Measurements from ENCODE around the gene ARHGAP21. TPM values are rescaled to one million over a fixed set of nuclear protein-coding genes. Genes with fewer than 3 reads are reported as not detected.
A peak's percentile ranks its signal among the peaks of the same experiment; 100 is the strongest.

The ARHGAP21 gene
- total and polyA plus RNA-seq, 4 donors, result 25.5 to 140 (median 66.8) TPM

DNA sequence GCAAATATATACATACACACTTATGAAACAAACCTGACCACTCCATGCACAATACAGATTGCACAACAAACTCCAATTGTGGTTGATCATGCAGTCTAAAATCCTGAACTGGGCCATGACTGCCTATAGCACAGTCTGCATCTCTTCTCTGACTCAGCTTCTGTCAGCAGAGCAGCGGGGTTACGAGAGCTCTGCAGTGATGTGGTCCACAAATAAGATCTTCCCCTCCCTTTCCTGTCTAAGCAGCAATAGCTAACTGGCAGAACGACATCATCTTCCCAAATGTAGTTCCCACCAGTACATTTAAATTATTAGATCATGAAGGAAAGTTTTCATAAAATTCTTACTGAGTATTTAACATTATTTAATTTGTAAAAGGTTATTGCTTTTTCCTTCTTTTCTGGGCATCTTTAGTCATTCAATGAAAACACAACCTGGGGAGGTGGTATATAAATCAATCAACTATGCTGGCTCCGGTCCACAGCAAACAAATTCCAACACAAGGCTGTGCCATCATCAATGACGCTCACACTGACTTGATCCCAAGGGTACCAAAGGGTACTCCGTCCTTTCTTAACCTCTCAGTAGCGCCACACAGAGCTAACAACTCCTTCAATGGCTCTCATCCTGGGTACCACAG, 17.1 kb downstream of the ARHGAP21 start:
- Histone ChIP-seq H3K4me3 (ENCODE audit: low read length in 2 of 2) (no peak overlapping the region), H3K27ac (ENCODE audit: low read depth in 1 of 2, low read length in 2 of 2) (no peak overlapping the region), H3K27me3 (ENCODE audit: control insufficient read depth in 1 of 2, insufficient read depth in 2 of 2, low read length in 1 of 2) (no peaks in the 10 kb centered on the region), H3K4me1 (ENCODE audit: control insufficient read depth in 1 of 2, insufficient read depth in 2 of 2, low read length in 2 of 2) (peaks cover 4 to 5% of the 10 kb centered on the region in 2 donors), H3K36me3 (ENCODE audit: control insufficient read depth in 1 of 2, insufficient read depth in 2 of 2, low read length in 1 of 2) (no peaks in the 10 kb centered on the region), H3K9me3 (ENCODE audit: control insufficient read depth, low read length) (no peaks in the 10 kb centered on the region)
- peak in 1 of 2 donors; percentile 61 for DNase-seq
- 18 to 25% methylated on average over 7 of the region's 7 CpGs for WGBS, 2 donors
- intact Hi-C loops (cut with DNase I), result no loop called here
- peak; percentile 73 for ATAC-seq (ENCODE audit: low FRiP score)

DNA sequence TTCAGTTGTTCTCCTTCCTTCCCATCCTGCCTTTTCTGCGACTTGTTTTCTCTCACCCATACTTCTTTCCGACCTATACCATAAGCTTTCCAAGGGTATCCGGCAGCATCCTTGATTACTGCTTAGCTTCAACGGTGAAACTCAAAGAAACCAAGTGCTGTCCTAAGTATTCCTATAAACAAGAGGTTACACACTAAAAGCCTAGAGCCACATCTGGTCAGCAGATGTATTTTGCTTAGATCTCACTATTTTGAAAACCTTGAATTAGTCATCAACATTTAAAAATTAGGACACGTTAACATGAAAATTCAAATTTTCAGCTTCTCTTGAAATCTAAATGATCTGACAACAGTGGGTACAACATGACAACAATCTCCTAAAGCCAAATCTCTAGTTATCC, 20.0 kb downstream of the ARHGAP21 start:
- intact Hi-C loops (cut with DNase I), result no loop called here
- Histone ChIP-seq H3K4me3 (ENCODE audit: low read length in 2 of 2) (no peak overlapping the region), H3K27ac (ENCODE audit: low read depth in 1 of 2, low read length in 2 of 2) (no peak overlapping the region), H3K4me1 (ENCODE audit: control insufficient read depth in 1 of 2, insufficient read depth in 2 of 2, low read length in 2 of 2) (peaks cover 3 to 7% of the 10 kb centered on the region in 2 donors), H3K36me3 (ENCODE audit: control insufficient read depth in 1 of 2, insufficient read depth in 2 of 2, low read length in 1 of 2) (no peaks in the 10 kb centered on the region), H3K9me3 (ENCODE audit: control insufficient read depth, low read length) (no peaks in the 10 kb centered on the region), H3K27me3 (ENCODE audit: control insufficient read depth in 1 of 2, insufficient read depth in 2 of 2, low read length in 1 of 2) (no peaks in the 10 kb centered on the region)
- WGBS, 2 donors, result 76 to 80% methylated on average over 5 of the region's 5 CpGs
- DNase-seq (no peak), ATAC-seq (ENCODE audit: low FRiP score) (no peak)

DNA sequence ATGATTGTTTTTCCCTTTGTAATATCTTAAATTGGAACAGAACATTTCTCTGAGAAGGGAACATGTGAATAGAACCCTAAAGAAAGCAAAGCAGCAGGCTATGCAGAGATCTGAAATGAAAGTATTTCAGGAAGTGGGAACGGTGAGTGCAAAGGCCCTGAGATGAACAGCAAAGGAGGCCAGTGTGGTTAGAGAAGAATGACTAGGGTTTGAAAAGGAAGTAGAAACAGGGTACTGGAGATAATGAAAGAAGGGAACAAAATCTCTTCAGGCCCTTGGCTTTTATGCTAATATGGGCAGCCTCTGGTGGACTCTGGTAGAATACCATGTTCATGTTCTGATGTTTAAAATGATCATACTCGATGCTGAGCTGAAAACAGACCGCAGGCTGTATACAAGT, 22.2 kb downstream of the ARHGAP21 start:
- intact Hi-C loops (cut with DNase I), result no loop called here
- no peak for ATAC-seq (ENCODE audit: low FRiP score)

DNA sequence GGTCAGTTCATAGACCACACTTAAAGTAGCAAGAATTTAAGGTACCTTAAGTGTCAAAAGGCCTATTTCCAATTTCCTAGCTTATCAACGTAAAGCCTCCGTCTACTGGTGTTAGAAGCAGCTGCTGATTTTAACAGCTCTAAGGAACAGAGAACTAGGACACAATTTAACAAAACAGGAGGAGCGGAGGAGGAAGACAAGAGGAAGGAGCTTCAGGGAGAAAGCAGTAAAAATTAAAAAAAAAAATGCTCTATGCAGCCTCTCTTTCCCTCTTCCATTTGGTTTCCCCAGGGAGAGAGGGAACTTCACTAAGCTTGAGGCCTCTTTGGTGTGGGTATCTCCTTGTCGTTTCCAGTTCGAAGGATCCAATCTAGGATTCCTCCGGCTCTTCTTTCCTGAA, 22.7 kb downstream of the ARHGAP21 start:
- no peaks in the 10 kb centered on the region for H3K36me3 ChIP-seq (ENCODE audit: control insufficient read depth in 1 of 2, insufficient read depth in 2 of 2, low read length in 1 of 2)
- no peaks in the 10 kb centered on the region for H3K27me3 ChIP-seq (ENCODE audit: control insufficient read depth in 1 of 2, insufficient read depth in 2 of 2, low read length in 1 of 2)
- DNase-seq (no peak), ATAC-seq (ENCODE audit: low FRiP score) (no peak)
- intact Hi-C loops (cut with DNase I), result no loop called here
- H3K4me1 ChIP-seq (ENCODE audit: control insufficient read depth in 1 of 2, insufficient read depth in 2 of 2, low read length in 2 of 2), result peaks cover 0 to 3% of the 10 kb centered on the region in 2 donors
- H3K27ac ChIP-seq (ENCODE audit: low read depth in 1 of 2, low read length in 2 of 2), result no peak overlapping the region
- no peak overlapping the region for H3K4me3 ChIP-seq (ENCODE audit: low read length in 2 of 2)
- H3K9me3 ChIP-seq (ENCODE audit: control insufficient read depth, low read length), result no peaks in the 10 kb centered on the region
- 92 to 93% methylated on average over 6 of the region's 6 CpGs for WGBS, 2 donors

More for the DNA sequence above, 22.2 kb downstream of the ARHGAP21 start:
- Histone ChIP-seq H3K27ac (ENCODE audit: low read depth in 1 of 2, low read length in 2 of 2) (no peak overlapping the region), H3K36me3 (ENCODE audit: control insufficient read depth in 1 of 2, insufficient read depth in 2 of 2, low read length in 1 of 2) (no peaks in the 10 kb centered on the region), H3K9me3 (ENCODE audit: control insufficient read depth, low read length) (no peaks in the 10 kb centered on the region), H3K4me1 (ENCODE audit: control insufficient read depth in 1 of 2, insufficient read depth in 2 of 2, low read length in 2 of 2) (peaks cover 0 to 3% of the 10 kb centered on the region in 2 donors), H3K4me3 (ENCODE audit: low read length in 2 of 2) (no peak overlapping the region), H3K27me3 (ENCODE audit: control insufficient read depth in 1 of 2, insufficient read depth in 2 of 2, low read length in 1 of 2) (no peaks in the 10 kb centered on the region)
- DNase-seq, result no peak
- WGBS, 2 donors, result 88 to 97% methylated on average over 3 of the region's 3 CpGs

DNA sequence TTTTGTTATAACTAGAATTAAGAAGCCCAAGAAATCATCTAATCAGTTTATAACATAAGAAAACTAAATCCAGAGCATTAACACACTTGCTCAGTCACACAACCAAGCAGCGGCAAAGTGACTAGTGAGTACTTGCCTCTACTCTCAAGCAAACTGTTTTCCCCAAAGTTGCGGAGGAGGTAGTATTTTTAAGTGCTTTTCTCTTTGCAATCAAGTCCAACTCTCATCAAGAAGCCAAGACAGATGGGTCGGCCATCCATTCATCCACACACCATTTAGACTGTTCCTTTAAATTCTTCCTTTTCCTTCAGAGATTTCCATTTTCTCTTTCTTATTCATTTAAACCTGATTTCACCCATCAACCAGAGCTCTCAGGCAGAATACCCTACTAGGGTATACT, 25.4 kb downstream of the ARHGAP21 start:
- H3K4me3 ChIP-seq (ENCODE audit: low read length in 2 of 2), result no peak overlapping the region
- intact Hi-C loops (cut with DNase I), result no loop called here
- H3K9me3 ChIP-seq (ENCODE audit: control insufficient read depth, low read length), result no peaks in the 10 kb centered on the region
- no peaks in the 10 kb centered on the region for H3K27me3 ChIP-seq (ENCODE audit: control insufficient read depth in 1 of 2, insufficient read depth in 2 of 2, low read length in 1 of 2)
- 96 to 98% methylated on average over 3 of the region's 3 CpGs for WGBS, 2 donors
- H3K36me3 ChIP-seq (ENCODE audit: control insufficient read depth in 1 of 2, insufficient read depth in 2 of 2, low read length in 1 of 2), result peaks cover 0 to 3% of the 10 kb centered on the region in 2 donors
- H3K4me1 ChIP-seq (ENCODE audit: control insufficient read depth in 1 of 2, insufficient read depth in 2 of 2, low read length in 2 of 2), result peaks cover 2 to 3% of the 10 kb centered on the region in 2 donors
- H3K27ac ChIP-seq (ENCODE audit: low read depth in 1 of 2, low read length in 2 of 2), result no peak overlapping the region
- ATAC-seq (ENCODE audit: low FRiP score) (no peak), DNase-seq (no peak)

DNA sequence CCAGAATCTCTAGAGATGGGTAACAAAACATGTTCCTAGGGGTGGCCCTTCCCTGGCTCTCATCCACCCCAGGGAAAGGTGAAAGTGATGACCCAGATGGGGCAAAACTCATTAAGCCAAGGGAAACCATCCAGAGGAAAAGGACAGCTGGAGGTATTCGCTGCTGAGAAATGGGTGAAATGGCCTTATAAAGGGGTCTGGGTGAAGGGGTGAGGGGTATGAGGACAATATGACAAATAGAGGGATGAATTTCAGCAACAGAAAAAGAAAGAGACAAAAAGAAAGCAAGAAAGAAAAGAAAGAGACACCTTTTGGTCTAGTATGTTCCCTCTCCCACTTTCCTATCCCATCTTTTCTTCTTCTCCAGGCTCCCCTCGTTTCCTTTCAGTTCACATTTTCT, 26.6 kb downstream of the ARHGAP21 start:
- DNase-seq (no peak), ATAC-seq (ENCODE audit: low FRiP score) (no peak)
- Histone ChIP-seq H3K36me3 (ENCODE audit: control insufficient read depth in 1 of 2, insufficient read depth in 2 of 2, low read length in 1 of 2) (peaks cover 0 to 3% of the 10 kb centered on the region in 2 donors), H3K27me3 (ENCODE audit: control insufficient read depth in 1 of 2, insufficient read depth in 2 of 2, low read length in 1 of 2) (no peaks in the 10 kb centered on the region), H3K4me3 (ENCODE audit: low read length in 2 of 2) (no peak overlapping the region), H3K9me3 (ENCODE audit: control insufficient read depth, low read length) (no peaks in the 10 kb centered on the region), H3K27ac (ENCODE audit: low read depth in 1 of 2, low read length in 2 of 2) (no peak overlapping the region), H3K4me1 (ENCODE audit: control insufficient read depth in 1 of 2, insufficient read depth in 2 of 2, low read length in 2 of 2) (peaks cover 2 to 3% of the 10 kb centered on the region in 2 donors)
- 98 to 100% methylated on average over 2 of the region's 2 CpGs for WGBS, 2 donors
- intact Hi-C loops (cut with DNase I), result no loop called here

DNA sequence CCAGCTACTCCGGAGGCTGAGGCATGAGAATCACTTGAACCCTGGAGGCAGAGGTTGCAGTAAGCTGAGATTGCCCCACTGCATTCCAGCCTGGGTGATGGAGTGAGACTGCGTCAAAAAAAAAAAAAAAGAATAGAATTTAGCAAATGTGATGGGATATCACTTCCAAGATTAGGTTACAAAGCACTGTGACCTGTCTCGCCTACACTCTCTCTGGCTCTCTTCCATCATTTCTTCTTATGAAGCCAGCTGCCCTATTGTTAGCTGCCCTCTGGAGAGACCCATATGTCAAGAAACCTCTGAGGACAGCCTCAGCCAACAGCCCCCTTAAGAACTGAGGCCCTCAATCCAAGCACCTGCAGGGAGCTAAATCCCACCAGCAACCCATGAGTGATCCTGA, 28.2 kb downstream of the ARHGAP21 start:
- DNase-seq, result no peak
- no peak for ATAC-seq (ENCODE audit: low FRiP score)
- no peaks in the 10 kb centered on the region for H3K27me3 ChIP-seq (ENCODE audit: control insufficient read depth in 1 of 2, insufficient read depth in 2 of 2, low read length in 1 of 2)
- no peak overlapping the region for H3K4me3 ChIP-seq (ENCODE audit: low read length in 2 of 2)
- no peak overlapping the region for H3K27ac ChIP-seq (ENCODE audit: low read depth in 1 of 2, low read length in 2 of 2)
- H3K9me3 ChIP-seq (ENCODE audit: control insufficient read depth, low read length), result no peaks in the 10 kb centered on the region
- intact Hi-C loops (cut with DNase I), result no loop called here
- WGBS, 2 donors, result 64 to 72% methylated on average over 3 of the region's 3 CpGs
- H3K4me1 ChIP-seq (ENCODE audit: control insufficient read depth in 1 of 2, insufficient read depth in 2 of 2, low read length in 2 of 2), result peaks cover 2 to 8% of the 10 kb centered on the region in 2 donors
- peaks cover 0 to 3% of the 10 kb centered on the region in 2 donors for H3K36me3 ChIP-seq (ENCODE audit: control insufficient read depth in 1 of 2, insufficient read depth in 2 of 2, low read length in 1 of 2)

DNA sequence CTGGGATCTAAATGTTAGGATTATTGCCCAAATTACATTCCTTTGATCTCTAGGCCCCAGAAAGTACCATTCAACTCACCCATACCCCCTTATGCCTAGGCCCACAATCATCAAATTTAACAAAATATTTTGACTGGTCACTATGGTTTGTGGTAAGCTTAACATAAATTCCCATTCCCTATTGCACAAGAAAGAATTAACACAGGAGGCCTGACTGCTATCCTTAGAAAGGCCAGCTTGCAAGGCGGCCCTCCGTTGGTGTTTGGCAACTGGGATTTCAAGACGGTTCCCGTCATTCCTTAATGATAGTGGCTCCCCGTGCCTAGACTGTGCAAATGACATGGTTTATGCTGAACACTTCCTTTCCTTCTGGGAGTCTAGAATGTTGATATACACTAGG, 29.6 kb downstream of the ARHGAP21 start:
- Histone ChIP-seq H3K27me3 (ENCODE audit: control insufficient read depth in 1 of 2, insufficient read depth in 2 of 2, low read length in 1 of 2) (no peaks in the 10 kb centered on the region), H3K36me3 (ENCODE audit: control insufficient read depth in 1 of 2, insufficient read depth in 2 of 2, low read length in 1 of 2) (peaks cover 0 to 3% of the 10 kb centered on the region in 2 donors), H3K9me3 (ENCODE audit: control insufficient read depth, low read length) (no peaks in the 10 kb centered on the region), H3K4me1 (ENCODE audit: control insufficient read depth in 1 of 2, insufficient read depth in 2 of 2, low read length in 2 of 2) (peaks cover 2 to 8% of the 10 kb centered on the region in 2 donors), H3K27ac (ENCODE audit: low read depth in 1 of 2, low read length in 2 of 2) (no peak overlapping the region), H3K4me3 (ENCODE audit: low read length in 2 of 2) (no peak overlapping the region)
- WGBS, 2 donors, result 91 to 92% methylated on average over 5 of the region's 5 CpGs
- intact Hi-C loops (cut with DNase I), result no loop called here
- DNase-seq, result no peak
- ATAC-seq (ENCODE audit: low FRiP score), result no peak

DNA sequence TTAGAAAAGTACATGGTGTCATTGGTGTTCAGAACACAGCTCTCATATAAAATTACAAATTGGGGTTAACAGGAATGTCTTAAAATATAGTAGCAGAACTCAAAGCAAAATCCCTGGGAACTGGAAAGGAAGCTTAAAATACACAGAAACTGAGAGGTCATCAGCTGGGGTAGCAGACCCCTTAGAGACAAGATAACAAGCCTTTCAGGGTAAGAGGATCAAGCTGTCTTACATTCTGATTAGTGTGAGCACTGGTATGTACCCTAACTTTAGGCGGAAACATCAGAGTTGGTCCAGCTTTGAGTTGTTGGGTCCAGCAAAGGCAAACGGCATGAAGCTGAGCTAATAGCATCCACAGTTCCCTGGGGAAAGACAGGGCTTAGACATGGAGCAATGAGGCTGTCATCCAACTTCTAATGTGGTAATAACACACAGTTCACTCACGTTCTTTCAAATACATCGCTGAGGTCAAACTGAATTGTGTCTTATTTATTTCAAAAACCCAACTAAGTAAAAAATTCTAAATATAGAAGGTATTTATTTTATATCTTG, 32.6 kb downstream of the ARHGAP21 start:
- H3K27ac ChIP-seq (ENCODE audit: low read depth in 1 of 2, low read length in 2 of 2), result peak overlapping the region; percentile 36 to 95
- no peak for DNase-seq
- no peaks in the 10 kb centered on the region for H3K27me3 ChIP-seq (ENCODE audit: control insufficient read depth in 1 of 2, insufficient read depth in 2 of 2, low read length in 1 of 2)
- peaks cover 0 to 3% of the 10 kb centered on the region in 2 donors for H3K36me3 ChIP-seq (ENCODE audit: control insufficient read depth in 1 of 2, insufficient read depth in 2 of 2, low read length in 1 of 2)
- intact Hi-C loops (cut with DNase I), result no loop called here
- WGBS, 2 donors, result 7 to 8% methylated on average over 4 of the region's 4 CpGs
- peak; percentile 77 for ATAC-seq (ENCODE audit: low FRiP score)
- H3K9me3 ChIP-seq (ENCODE audit: control insufficient read depth, low read length), result no peaks in the 10 kb centered on the region
- peaks cover 2 to 7% of the 10 kb centered on the region in 2 donors for H3K4me1 ChIP-seq (ENCODE audit: control insufficient read depth in 1 of 2, insufficient read depth in 2 of 2, low read length in 2 of 2)
- H3K4me3 ChIP-seq (ENCODE audit: low read length in 2 of 2), result no peak overlapping the region
